Uterine smooth muscle cell (primary cell): ENCODE results near the gene MRPL21. TPM values are rescaled to one million over a fixed set of nuclear protein-coding genes. Genes with fewer than 3 reads are reported as not detected.

Experiments used
- total RNA-seq: library from RNA; depleted of rRNA; stranded (reverse); fragments of >200 nt; gene quantifications from 2 replicates; pipeline ENCODE4 v1.2.3, GENCODE V29; 2014

MRPL21 gene
- 50.6 and 89.2 TPM in 2 replicates for total RNA-seq

GRCh38 chr11:68903288-68904247 is at the start of gene MRPL21, which contains the start of gene IGHMBP2:
Gene MRPL21 (minus strand): TSS chr11:68903832. CDS start chr11:68903810, 22 bp downstream.
Gene IGHMBP2 (plus strand): TSS chr11:68903891. CDS start chr11:68903953, 62 bp downstream.

GRCh38 chr11:68841718-68842426 is 61.8 kb downstream of the MRPL21 start, which contains the start of gene CPT1A:
Gene CPT1A (minus strand): TSS chr11:68841916. CDS start chr11:68815474, 26,442 bp downstream.

Other genes with a start within 250 kb of the MRPL21 start
- 0.62 and 3.3 TPM in 2 replicates for gene GAL, start 219.3 kb downstream of the MRPL21 start, total RNA-seq
- gene TESMIN, start 152.3 kb downstream of the MRPL21 start, total RNA-seq = 0.87 and 1.7 TPM in 2 replicates
- 30.4 and 33.5 TPM in 2 replicates for gene CPT1A, start 61.9 kb downstream of the MRPL21 start, total RNA-seq
- gene IGHMBP2, start 59 bp upstream of the MRPL21 start, total RNA-seq = 12.5 and 12.6 TPM in 2 replicates
- not detected in 2 replicates for gene MRGPRD, start 77.2 kb upstream of the MRPL21 start, total RNA-seq
- gene MRGPRF, start 109.4 kb upstream of the MRPL21 start, total RNA-seq = 33.6 and 44.1 TPM in 2 replicates
- 14.1 and 16.4 TPM in 2 replicates for gene TPCN2, start 145.1 kb upstream of the MRPL21 start, total RNA-seq